Thyroid gland (tissue), 4 donors: Measurements from ENCODE around the gene SLC12A4. TPM values are rescaled to one million over a fixed set of nuclear protein-coding genes. Genes with fewer than 3 reads are reported as not detected.

Experiments used
- DNase-seq, 2 donors: peaks; one replicate each; pipeline ENCODE4 v3.0.0-alpha.2; 2019
- H3K27ac ChIP-seq, 3 donors: fragments of 200-600 bp; sonication (generic); 1 replicate in 2 of 3; 2 replicates in 1 of 3; pipeline ENCODE4 v1.5.1; 2016 to 2019; ENCODE audit warnings: mild to moderate bottlenecking in 1 of 3, moderate library complexity in 1 of 3
- H3K27me3 ChIP-seq: fragments of 200-600 bp; sonication (generic); one replicate; pipeline ENCODE4 v1.5.1; 2019
- H3K36me3 ChIP-seq, 2 donors: fragments of 200-600 bp; sonication (generic); one replicate each; pipeline ENCODE4 v1.5.1; 2016 to 2019
- H3K4me1 ChIP-seq, 2 donors: fragments of 200-600 bp; sonication (generic); one replicate each; pipeline ENCODE4 v1.5.1; 2017 to 2019
- H3K4me3 ChIP-seq, 3 donors: fragments of 200-600 bp; sonication (generic); replicated peaks in 1 of 3; 1 replicate in 2 of 3; 2 replicates in 1 of 3; pipeline ENCODE4 v1.5.1; 2016; ENCODE audit warnings: mild to moderate bottlenecking in 1 of 3
- H3K9me3 ChIP-seq: fragments of 200-600 bp; sonication (generic); one replicate; pipeline ENCODE4 v1.5.1; 2017
- POLR2A ChIP-seq, 2 donors: fragments of 450-650 bp; IDR thresholded peaks; one replicate each; pipeline ENCODE4 v1.6.1; 2017; ENCODE audit warnings: antibody characterized with exemption in 2 of 2, mild to moderate bottlenecking in 2 of 2, moderate library complexity in 1 of 2
- WGBS, 2 donors: methylation state at CpG; one replicate each; pipeline ENCODE4 v1.1.5; 2017; 5-methylcytosine and 5-hydroxymethylcytosine counted together
- intact Hi-C: fragments of 100-400 bp; cut with DNase I; formaldehyde crosslinking; loops from one replicate; pipeline ENCODE4 v1.15.1; 2023
- total RNA-seq, 4 donors: library from RNA; depleted of rRNA; stranded (reverse); fragments of >200 nt; gene quantifications; one replicate each; pipeline ENCODE4 v1.2.3, GENCODE V29; 2016
- TF ChIP-seq, protein P1 (sequence below), 6 experiments: fragments of 200-600 bp in 3 of 6; fragments of 450-650 bp in 3 of 6; sonication (generic) in 3 of 6; IDR thresholded peaks; one replicate each; pipeline ENCODE4 v1.5.1; 2016 to 2019; ENCODE audit warnings: antibody characterized with exemption in 6 of 6, mild to moderate bottlenecking in 2 of 6, inconsistent platforms in 1 of 6, moderate library complexity in 1 of 6

The SLC12A4 gene
- total RNA-seq, 4 donors from 2014 or later, result 47.0 to 65.1 (median 51.7) TPM

DNA sequence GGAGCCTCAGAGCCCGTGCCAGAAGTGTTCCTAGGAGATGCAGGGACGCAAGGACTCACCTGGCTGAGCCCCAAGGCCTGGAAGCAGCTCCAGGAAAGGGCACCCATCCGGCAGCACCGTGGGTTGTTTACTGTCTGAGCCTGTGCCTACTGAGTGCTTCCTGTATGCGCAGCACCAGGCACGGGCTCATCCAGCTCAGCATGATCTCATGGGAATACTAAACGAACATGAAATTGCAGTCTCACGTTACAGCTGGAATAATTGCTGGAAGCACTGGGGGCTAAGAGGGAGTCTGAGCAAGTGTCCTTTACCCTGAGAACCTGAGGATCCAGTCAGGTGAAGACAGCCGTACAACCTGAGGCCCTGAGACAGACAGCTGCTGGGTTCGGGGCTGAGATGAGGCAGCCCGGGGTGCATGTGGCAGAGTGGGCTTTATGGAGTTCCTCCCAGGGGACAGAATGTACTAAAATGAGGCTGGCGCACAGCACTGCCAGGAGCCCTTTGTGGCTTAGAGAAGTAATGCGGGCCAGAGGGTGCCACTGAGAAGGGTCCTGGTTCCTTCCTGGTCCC lies 42.2 kb downstream of the SLC12A4 start:
- DNase-seq, result peak in 1 of 2 donors; percentile 47
- 61 to 63% methylated on average over 12 to 13 of the region's 13 CpGs for WGBS, 2 donors
- intact Hi-C loops, result loop anchor here (5.0 kb wide), 2 partner anchors 44 to 109 kb away; partner anchors contain the start of gene NRN1L
- peak overlapping the region in 2 of 3 donors; percentile 13 to 40 for H3K27ac ChIP-seq
- TF ChIP-seq, protein P1, sequence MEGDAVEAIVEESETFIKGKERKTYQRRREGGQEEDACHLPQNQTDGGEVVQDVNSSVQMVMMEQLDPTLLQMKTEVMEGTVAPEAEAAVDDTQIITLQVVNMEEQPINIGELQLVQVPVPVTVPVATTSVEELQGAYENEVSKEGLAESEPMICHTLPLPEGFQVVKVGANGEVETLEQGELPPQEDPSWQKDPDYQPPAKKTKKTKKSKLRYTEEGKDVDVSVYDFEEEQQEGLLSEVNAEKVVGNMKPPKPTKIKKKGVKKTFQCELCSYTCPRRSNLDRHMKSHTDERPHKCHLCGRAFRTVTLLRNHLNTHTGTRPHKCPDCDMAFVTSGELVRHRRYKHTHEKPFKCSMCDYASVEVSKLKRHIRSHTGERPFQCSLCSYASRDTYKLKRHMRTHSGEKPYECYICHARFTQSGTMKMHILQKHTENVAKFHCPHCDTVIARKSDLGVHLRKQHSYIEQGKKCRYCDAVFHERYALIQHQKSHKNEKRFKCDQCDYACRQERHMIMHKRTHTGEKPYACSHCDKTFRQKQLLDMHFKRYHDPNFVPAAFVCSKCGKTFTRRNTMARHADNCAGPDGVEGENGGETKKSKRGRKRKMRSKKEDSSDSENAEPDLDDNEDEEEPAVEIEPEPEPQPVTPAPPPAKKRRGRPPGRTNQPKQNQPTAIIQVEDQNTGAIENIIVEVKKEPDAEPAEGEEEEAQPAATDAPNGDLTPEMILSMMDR (IDR thresholded peaks at IDR 0.05), result no peak
- TF ChIP-seq POLR2A (IDR thresholded peaks at IDR 0.05), result no peak
- H3K27me3 ChIP-seq, result no peaks in the 10 kb centered on the region
- peaks cover 6 to 13% of the 10 kb centered on the region in 2 donors for H3K36me3 ChIP-seq
- no peak overlapping the region for H3K4me3 ChIP-seq
- peaks cover 22 to 49% of the 10 kb centered on the region in 2 donors for H3K4me1 ChIP-seq
- H3K9me3 ChIP-seq, result no peaks in the 10 kb centered on the region

DNA sequence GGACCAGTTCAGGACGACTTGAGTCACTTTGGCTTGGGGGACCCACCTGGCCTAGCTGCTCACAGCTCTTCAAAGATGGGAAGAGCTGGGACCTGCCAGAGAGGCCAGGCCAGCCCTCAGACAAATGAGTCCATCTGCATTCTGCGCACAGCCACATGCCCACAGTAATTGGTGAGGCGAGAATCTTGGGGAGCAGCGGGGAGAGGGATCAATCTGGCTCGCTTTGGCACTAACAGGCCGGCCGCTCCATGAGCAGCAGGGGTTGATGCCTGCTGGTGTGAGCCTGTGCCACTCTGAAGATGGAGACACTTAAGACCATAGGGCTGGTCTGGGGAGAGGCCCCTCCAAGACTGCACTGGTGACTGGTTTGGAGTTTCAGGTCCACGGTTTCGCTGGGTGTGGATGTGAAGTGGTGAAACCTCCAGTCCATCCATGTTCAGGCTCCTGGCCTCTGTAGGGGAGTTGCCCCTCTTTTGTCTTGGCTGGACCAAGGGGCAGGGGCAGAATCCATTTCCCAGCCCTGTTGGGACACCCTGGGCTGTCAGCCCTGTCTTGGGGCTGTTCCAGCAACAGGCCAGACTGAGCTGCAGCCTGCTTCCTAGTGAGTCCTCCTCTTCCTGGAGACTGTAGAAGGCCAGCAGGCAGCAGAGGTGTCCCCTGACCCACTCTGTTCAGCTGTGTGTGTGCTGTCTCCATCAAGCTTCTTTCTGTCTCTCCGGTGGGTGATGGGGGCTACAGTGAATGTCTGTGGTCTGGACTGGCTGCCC lies 44.1 kb downstream of the SLC12A4 start:
- WGBS, 2 donors, result 83 to 84% methylated on average over 9 to 10 of the region's 10 CpGs
- TF ChIP-seq, protein P1 (IDR thresholded peaks at IDR 0.05), result no peak
- no peak for TF ChIP-seq POLR2A (IDR thresholded peaks at IDR 0.05)
- peak overlapping the region; percentile 20 to 65 (median 25) for H3K27ac ChIP-seq
- no peak for DNase-seq
- no peak overlapping the region for H3K4me3 ChIP-seq
- peaks cover 6 to 13% of the 10 kb centered on the region in 2 donors for H3K36me3 ChIP-seq
- intact Hi-C loops, result no loop called here
- peaks cover 22 to 56% of the 10 kb centered on the region in 2 donors for H3K4me1 ChIP-seq
- H3K27me3 ChIP-seq, result no peaks in the 10 kb centered on the region
- H3K9me3 ChIP-seq, result no peaks in the 10 kb centered on the region

DNA sequence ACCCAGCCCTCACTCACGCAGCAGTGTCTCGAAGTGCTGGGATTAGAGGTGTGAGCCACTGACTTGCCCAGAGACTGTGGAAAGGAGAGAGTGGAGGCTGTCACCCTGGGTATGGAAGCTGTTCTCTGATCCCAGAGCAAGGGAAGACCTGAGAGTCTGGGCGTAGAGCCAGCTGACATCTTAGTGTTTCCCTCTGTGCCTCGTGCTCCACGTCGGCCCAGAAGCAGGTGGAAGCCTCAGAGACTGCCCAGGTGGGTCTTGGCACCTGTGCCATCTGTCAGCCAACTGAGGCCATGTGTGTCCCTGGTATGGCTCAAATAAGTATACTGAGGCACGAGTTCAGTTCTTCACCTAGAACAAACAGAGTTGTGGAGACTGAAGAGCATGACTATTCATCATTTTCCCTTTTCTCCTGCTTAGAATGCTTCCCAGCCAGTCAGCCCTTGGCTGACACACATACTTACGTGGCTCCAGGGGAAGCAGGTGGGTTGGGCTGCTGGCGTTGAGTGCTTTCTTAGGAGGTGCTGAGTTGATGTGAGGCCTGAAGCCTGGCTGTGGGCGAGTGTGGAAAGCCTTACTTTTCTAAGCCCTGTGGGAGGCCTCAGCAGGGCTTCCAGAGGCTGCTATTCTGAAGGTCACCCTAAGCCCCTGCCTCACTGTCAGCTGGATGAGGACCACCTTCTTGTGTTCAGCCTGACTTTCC lies 44.9 kb downstream of the SLC12A4 start:
- Histone ChIP-seq H3K27me3 (no peaks in the 10 kb centered on the region), H3K4me1 (peaks cover 22 to 63% of the 10 kb centered on the region in 2 donors), H3K4me3 (no peak overlapping the region), H3K9me3 (no peaks in the 10 kb centered on the region), H3K36me3 (peaks cover 6 to 8% of the 10 kb centered on the region in 2 donors), H3K27ac (peak overlapping the region; percentile 25 to 65 (median 52))
- 47 to 52% methylated on average over 9 to 10 of the region's 10 CpGs for WGBS, 2 donors
- DNase-seq, result peak; percentile 84 to 88
- TF ChIP-seq POLR2A (IDR thresholded peaks at IDR 0.05), result no peak
- TF ChIP-seq, protein P1 (IDR thresholded peaks at IDR 0.05), result no peak
- intact Hi-C loops, result no loop called here

DNA sequence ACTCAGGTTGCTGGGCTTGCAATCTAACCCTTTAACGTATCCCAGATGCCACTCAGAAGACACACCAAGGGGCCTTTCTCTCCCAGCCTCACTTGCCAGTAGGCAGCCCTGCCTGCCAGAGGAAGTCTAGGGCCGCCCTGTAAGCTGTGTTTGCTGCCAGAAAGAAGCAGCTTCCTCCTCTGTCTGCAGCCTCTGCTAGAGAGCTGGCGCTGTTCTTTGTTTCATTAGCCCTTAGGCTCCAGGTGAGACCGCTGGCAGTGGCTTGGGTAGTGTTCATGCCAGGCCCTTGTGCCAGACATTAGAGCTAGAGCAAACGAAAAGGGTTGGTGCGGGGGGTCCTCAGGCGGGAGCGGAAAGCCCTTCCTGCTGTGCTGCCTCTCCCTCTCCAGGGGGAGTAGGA lies 45.7 kb downstream of the SLC12A4 start:
- TF ChIP-seq POLR2A (IDR thresholded peaks at IDR 0.05), result no peak
- TF ChIP-seq, protein P1 (IDR thresholded peaks at IDR 0.05), result no peak
- peak in 1 of 2 donors; percentile 35 for DNase-seq
- H3K36me3 ChIP-seq, result peaks cover 4% of the 10 kb centered on the region in 2 donors
- intact Hi-C loops, result no loop called here
- peak overlapping the region in 2 of 3 donors; percentile 52 to 65 for H3K27ac ChIP-seq
- H3K9me3 ChIP-seq, result no peaks in the 10 kb centered on the region
- H3K4me3 ChIP-seq, result no peak overlapping the region
- 75 to 77% methylated on average over 8 of the region's 8 CpGs for whole genome bisulfite sequencing, 2 donors
- H3K4me1 ChIP-seq, result peaks cover 28 to 72% of the 10 kb centered on the region in 2 donors
- H3K27me3 ChIP-seq, result no peaks in the 10 kb centered on the region
